ENCODE data around the gene FGR.

The FGR gene

DNA sequence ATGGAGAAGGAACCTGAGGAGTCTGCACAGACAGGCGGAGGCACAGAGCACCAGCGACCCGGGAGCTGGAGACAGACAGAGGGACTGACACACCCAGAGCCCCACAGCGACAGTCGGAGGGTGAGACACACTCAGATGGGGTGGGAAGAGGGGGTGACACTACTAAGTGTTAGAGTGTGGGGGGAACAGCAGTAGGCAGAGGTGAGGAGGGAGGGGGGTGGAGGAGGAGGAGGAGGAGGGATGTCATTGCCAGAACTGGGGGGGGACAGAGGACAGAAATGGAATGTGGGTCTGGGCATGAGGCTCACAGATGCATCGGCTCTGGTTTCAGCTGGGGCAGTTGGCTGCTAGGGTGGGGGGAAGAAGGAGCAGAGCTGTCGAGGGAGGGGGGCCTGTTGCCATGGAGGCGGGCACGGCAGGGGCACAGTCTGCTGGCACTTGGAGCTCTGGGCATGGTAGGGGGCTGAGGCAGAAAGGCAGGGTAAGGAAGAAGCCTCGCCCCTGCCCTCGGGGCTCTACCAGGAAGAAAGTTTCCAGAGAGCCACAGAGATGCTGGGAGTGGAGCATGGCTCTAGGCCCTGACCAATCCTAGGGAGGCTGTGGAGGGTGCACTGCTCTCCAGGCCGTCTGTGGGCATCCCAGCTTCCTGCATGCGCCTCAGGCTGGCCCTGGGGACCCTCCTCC lies 68.4 kb downstream of the FGR start:
- DNase-seq (ENCODE audit: low read depth), result no peak

DNA sequence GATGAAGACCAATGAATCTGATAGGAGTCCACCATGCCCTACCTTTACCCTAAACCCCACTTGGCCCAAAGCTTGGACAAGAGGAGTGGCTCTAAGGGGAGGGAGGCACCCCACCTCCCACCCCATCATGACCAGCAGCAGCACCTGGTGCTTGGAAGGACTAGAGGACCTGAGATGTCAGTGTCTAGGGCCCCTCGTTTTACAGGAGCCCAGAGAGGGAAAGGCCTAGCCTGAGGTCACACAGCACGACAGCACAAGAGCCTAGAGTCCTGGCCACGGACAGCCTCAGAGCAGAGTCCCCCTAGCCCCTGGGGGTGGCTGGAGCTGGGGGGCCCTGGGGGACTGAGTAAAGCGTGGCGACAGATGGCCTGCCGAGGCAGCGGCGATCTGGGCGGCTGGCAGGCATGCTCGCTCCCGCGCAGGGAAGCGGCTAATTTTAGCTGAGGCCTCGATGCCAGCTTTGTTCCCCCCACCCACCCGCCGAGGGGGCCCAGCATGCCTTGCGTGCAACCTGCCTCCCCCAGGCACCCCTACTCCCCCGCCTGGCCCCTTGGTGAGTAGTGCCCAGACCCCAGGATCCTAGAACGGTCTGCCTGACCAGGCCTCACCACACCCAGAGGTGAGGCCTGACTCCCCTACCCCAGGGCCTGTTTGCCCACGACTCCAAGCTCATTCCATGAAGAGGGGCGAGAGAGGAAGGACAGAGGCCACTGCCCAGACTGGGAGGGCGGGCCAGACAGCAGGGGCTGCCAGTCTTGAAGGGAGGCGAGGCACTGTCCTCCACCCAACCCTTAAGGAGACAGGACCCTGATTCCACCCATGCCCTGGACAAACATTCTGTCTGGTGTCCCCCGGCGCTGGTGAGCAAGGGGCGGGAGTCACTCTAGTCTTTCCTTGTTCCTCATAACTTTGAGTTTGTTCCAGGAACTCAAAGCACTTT lies 70.0 kb downstream of the FGR start:
- DNase-seq (ENCODE audit: low read depth), result no peak

DNA sequence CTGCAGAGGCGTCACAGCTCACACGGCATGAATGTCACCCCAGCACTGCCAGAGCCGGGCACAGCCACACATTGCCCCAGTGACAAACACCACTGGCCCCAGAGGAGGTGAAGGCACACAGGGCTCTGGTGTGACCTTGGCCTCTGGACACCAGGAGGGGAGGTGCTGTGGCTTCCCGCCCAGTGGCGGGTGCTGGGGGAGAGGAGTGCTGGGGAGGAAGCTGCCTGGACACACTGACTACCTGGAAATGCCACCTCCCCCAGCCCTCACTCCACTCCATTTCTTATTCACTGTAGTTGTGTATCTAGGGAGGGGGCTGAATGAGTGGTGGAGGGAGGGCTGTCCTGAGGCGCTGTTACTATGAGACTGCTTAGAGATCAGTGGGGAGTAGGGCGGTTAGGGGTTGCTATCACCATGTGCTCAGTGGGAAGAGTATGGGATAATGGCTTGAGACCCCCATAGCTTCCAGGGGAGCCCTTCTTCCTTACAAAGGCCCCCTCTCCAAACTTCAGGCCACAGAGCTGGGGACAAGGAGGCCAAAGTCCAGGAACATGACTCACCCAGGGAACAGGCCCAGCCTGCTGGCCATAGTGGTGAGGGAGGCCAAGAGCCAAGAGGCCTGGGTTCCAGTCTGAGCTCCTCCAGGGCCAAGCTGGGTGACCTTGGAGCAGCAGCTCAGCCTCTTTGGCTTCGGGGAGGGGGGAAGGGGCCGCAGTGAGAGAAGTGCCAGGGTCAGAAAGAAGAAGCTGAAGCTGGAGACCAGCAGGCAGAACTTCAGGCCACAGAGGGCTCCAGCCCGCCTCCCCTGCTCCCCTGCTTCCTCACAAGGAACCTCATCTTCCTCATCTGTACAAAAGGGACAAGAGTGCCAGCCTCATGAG lies 71.2 kb downstream of the FGR start:
- no peak for DNase-seq (ENCODE audit: low read depth)

DNA sequence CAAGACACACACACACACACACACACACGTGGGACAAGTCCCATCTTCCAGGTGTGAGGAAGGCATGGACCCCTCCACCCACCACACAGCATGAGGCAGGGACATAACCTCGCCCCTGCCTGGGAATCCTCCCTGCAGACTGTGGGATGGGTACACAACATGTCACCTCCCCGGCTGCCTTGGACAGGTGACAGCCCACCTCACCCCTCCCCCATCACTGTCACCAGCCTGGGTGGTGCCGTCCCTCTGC lies 71.7 kb downstream of the FGR start:
- DNase-seq (ENCODE audit: low read depth), result no peak

DNA sequence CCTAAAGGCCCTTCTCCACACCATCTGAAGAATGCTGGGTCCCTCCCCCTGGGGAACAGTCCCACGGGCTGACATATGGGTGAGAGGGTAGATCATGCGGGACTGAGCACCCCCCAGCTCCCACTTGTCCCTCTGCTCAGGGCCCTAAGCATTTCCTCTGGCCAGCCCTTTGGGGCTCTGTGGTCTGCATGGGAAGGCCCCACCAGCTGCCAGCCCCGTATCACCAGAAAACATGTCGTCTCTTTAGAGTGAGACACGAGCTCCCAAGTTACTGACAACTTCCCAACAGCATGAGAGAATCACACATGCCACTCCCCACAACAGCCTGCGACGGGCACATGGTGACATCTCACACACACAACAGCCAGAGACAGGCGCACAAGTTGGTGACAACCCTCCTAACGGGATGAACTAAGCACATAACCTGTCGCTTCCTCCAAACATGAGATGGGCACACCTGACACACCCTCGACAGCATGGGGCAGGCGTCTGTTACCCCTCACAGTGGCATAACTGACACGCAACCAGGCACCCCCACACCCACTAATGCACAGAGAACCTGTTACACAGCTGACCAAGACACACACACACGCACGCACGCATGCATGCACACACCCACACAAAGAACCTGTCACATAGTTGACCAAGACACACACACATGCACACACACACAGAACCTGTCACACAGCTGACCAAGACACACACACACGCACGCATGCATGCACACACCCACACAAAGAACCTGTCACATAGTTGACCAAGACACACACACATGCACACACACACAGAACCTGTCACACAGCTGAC lies 72.2 kb downstream of the FGR start:
- no peak for DNase-seq (ENCODE audit: low read depth)

All from fibroblast of the conjunctiva (primary cell).